GM12878 (cell line): ENCODE data around the gene UBE3C.

Experiments
- BHLHE40 ChIP-seq, 2 experiments: fragments of 450-650 bp in 1 of 2; IDR thresholded peaks; 2 replicates each; pipeline ENCODE4 v1.6.1; 2011 to 2017; ENCODE audit warnings: low read depth in 2 of 2, borderline replicate concordance in 1 of 2, improper control_type of control experiment in 1 of 2, low read length in 1 of 2, mild to moderate bottlenecking in 1 of 2
- CTCF ChIP-seq, 3 experiments: IDR thresholded peaks in 2 of 3; conservative IDR thresholded peaks in 1 of 3; 2 replicates each; pipeline ENCODE4 v1.5.1; 2011; ENCODE audit warnings: low read depth in 3 of 3, low read length in 3 of 3, mild to moderate bottlenecking in 3 of 3, control low read depth in 2 of 3, moderate library complexity in 2 of 3, inconsistent platforms in 1 of 3, mixed read lengths in 1 of 3; ENCODE audit not compliant: control insufficient read depth in 2 of 3, insufficient read depth in 1 of 3; ENCODE audit errors: extremely low read depth in 1 of 3
- EZH2 ChIP-seq: IDR thresholded peaks from 2 replicates; pipeline ENCODE4 v1.6.1; 2012; ENCODE audit warnings: low read depth, mild to moderate bottlenecking, control low read depth, inconsistent platforms, low read length, borderline replicate concordance; ENCODE audit not compliant: control insufficient read depth
- FOS ChIP-seq: IDR thresholded peaks from 3 replicates; pipeline ENCODE4 v1.6.1; 2011; ENCODE audit warnings: borderline replicate concordance; ENCODE audit not compliant: insufficient read length; ENCODE audit errors: extremely low read depth
- MYC ChIP-seq: IDR thresholded peaks from 2 replicates; pipeline ENCODE4 v1.6.1; 2011; ENCODE audit warnings: mild to moderate bottlenecking, low read length, moderate library complexity, inconsistent platforms; ENCODE audit not compliant: insufficient read depth, insufficient replicate concordance, insufficient read length, severe bottlenecking
- PKNOX1 ChIP-seq: fragments of 450-650 bp; IDR thresholded peaks from 2 replicates; pipeline ENCODE4 v1.6.1; 2016; ENCODE audit warnings: mild to moderate bottlenecking
- RFX5 ChIP-seq: IDR thresholded peaks from 2 replicates; pipeline ENCODE4 v1.6.1; 2011; ENCODE audit warnings: low read depth, low read length, improper control_type of control experiment
- SP1 ChIP-seq: IDR thresholded peaks from one replicate; pipeline ENCODE4 v1.6.1; 2011; ENCODE audit warnings: low read depth, low read length
- TAF1 ChIP-seq: IDR thresholded peaks from 2 replicates; pipeline ENCODE4 v1.6.1; 2011; ENCODE audit warnings: mild to moderate bottlenecking, low read depth, low read length, borderline replicate concordance

- TF ChIP-seq SP1 (no peak), MYC (no peak), RFX5 (no peak), EZH2 (no peak), TAF1 (no peak), PKNOX1 (no peak), CTCF (IDR thresholded peaks at IDR 0.05 in 2 of 3, conservative IDR thresholded peaks at IDR 0.05 in 1 of 3; ENCODE audit: control insufficient read depth in 2 of 3, extremely low read depth in 1 of 3, insufficient read depth in 1 of 3, low read depth in 3 of 3, low read length in 3 of 3) (peak; percentile 69 to 84 (median 80)), BHLHE40 (IDR thresholded peaks at IDR 0.05; ENCODE audit: borderline replicate concordance in 1 of 2, low read depth in 2 of 2, low read length in 1 of 2) (no peak), FOS (no peak)
Measured at GRCh38 chr7:157250605-157251228, 112.0 kb downstream of the UBE3C start.
